H1 (cell line): ENCODE data around the gene EFNA3. TPM values are rescaled to one million over a fixed set of nuclear protein-coding genes. Genes with fewer than 3 reads are reported as not detected.
A peak's percentile ranks its signal among the peaks of the same experiment; 100 is the strongest.

Experiments used
- CTCF ChIA-PET: fragments of 300-600 bp; sonication (Branson Sonifier 250); formaldehyde crosslinking; loops from one replicate; lab custom pipeline; 2021; ENCODE audit not compliant: partially characterized antibody; lab: Charles Lee
- POLR2A ChIA-PET: fragments of 300-600 bp; sonication (Branson Sonifier 250); formaldehyde crosslinking; loops from one replicate; lab custom pipeline; 2021; ENCODE audit warnings: inconsistent platforms; ENCODE audit not compliant: partially characterized antibody; lab: Charles Lee
- DNase-seq, 2 experiments: peaks; one replicate each; pipeline versions ENCODE4 v3.0.0 to v3.0.0-alpha.2; 2010 to 2022; ENCODE audit warnings: low spot score in 2 of 2, low read depth in 1 of 2, mixed read lengths in 1 of 2
- FAIRE-seq: peaks from 2 replicates; lab custom pipeline; 2011; peaks lifted over from hg19 to GRCh38; lab: Jason Lieb, UNC
- H2AFZ ChIP-seq: 2 replicates; pipeline ENCODE4 v1.8.1; 2012; ENCODE audit warnings: low read length, inconsistent platforms
- H2AK5ac ChIP-seq: 2 replicates; pipeline ENCODE4 v1.6.1; 2013; ENCODE audit warnings: low read depth, low read length
- H2BK120ac ChIP-seq: replicated peaks from 2 replicates; pipeline ENCODE3; 2013; ENCODE audit warnings: low read depth, low read length, inconsistent platforms
- H2BK12ac ChIP-seq: 2 replicates; pipeline ENCODE4 v1.6.1; 2013; ENCODE audit warnings: low read depth, low read length
- H2BK15ac ChIP-seq: 2 replicates; pipeline ENCODE4 v1.6.1; 2013; ENCODE audit warnings: low read length
- H2BK20ac ChIP-seq: 2 replicates; pipeline ENCODE4 v1.6.1; 2013; ENCODE audit warnings: low read length
- H2BK5ac ChIP-seq: 2 replicates; pipeline ENCODE4 v1.6.1; 2013; ENCODE audit warnings: low read depth, low read length
- H3K14ac ChIP-seq: 2 replicates; pipeline ENCODE4 v1.6.1; 2013; ENCODE audit warnings: inconsistent platforms; ENCODE audit not compliant: insufficient read length
- H3K18ac ChIP-seq: 2 replicates; pipeline ENCODE4 v1.6.1; 2013; ENCODE audit warnings: low read length; ENCODE audit errors: extremely low read depth
- H3K23ac ChIP-seq: 2 replicates; pipeline ENCODE4 v1.6.1; 2013; ENCODE audit warnings: inconsistent platforms; ENCODE audit not compliant: insufficient read length
- H3K23me2 ChIP-seq: 2 replicates; pipeline ENCODE4 v1.6.1; 2013; ENCODE audit warnings: low read depth, low read length
- H3K27ac ChIP-seq: 2 replicates; pipeline ENCODE4 v1.6.1; 2011; ENCODE audit warnings: low read depth, low read length, inconsistent platforms
- H3K27me3 ChIP-seq, 4 experiments: replicated peaks in 1 of 4; 1 replicate in 1 of 4; 2 replicates in 3 of 4; pipeline versions ENCODE4 v1.6.1 to v1.8.1; 2011 to 2013; ENCODE audit warnings: low read length in 3 of 4, mild to moderate bottlenecking in 3 of 4, inconsistent platforms in 2 of 4, mixed read lengths in 2 of 4, moderate library complexity in 1 of 4; ENCODE audit not compliant: control insufficient read depth in 3 of 4, insufficient read depth in 3 of 4; ENCODE audit errors: extremely low read depth in 1 of 4
- H3K36me3 ChIP-seq, 4 experiments: 2 replicates each; pipeline versions ENCODE4 v1.6.1 to v1.8.1; 2011 to 2013; ENCODE audit warnings: mild to moderate bottlenecking in 4 of 4, low read length in 3 of 4, moderate library complexity in 2 of 4, control low read depth in 1 of 4, inconsistent platforms in 1 of 4; ENCODE audit not compliant: insufficient read depth in 4 of 4, control insufficient read depth in 2 of 4
- H3K4ac ChIP-seq: replicated peaks from 2 replicates; pipeline ENCODE3; 2013; ENCODE audit warnings: low read length, low read depth, mixed read lengths, inconsistent platforms; ENCODE audit not compliant: insufficient read length
- H3K4me1 ChIP-seq, 4 experiments: replicated peaks in 1 of 4; 1 replicate in 1 of 4; 2 replicates in 3 of 4; pipeline versions ENCODE4 v1.6.1 to v1.8.1; 2011 to 2013; ENCODE audit warnings: low read length in 3 of 4, inconsistent platforms in 2 of 4, mixed read lengths in 1 of 4; ENCODE audit not compliant: insufficient read depth in 4 of 4, control insufficient read depth in 3 of 4
- H3K4me2 ChIP-seq, 2 experiments: 2 replicates each; pipeline versions ENCODE4 v1.6.1 to v1.8.1; 2011 to 2013; ENCODE audit warnings: low read depth in 2 of 2, low read length in 2 of 2, control low read depth in 1 of 2, inconsistent platforms in 1 of 2, mild to moderate bottlenecking in 1 of 2; ENCODE audit not compliant: insufficient read depth in 1 of 2
- H3K4me3 ChIP-seq, 4 experiments: fragments of 200-600, 300-600 bp in 1 of 4; sonication (generic), shearing (Covaris generic), sonication (Bioruptor Twin) in 1 of 4; 2 replicates each; pipeline versions ENCODE4 v1.5.1 to v1.8.1; 2011 to 2016; ENCODE audit warnings: low read length in 4 of 4, low read depth in 3 of 4, control low read depth in 2 of 4, inconsistent platforms in 2 of 4, mild to moderate bottlenecking in 2 of 4, mixed read lengths in 1 of 4, moderate library complexity in 1 of 4; ENCODE audit not compliant: insufficient read depth in 2 of 4; ENCODE audit errors: extremely low read depth in 1 of 4
- H3K56ac ChIP-seq: replicated peaks from 2 replicates; pipeline ENCODE3; 2013; ENCODE audit warnings: low read depth, mild to moderate bottlenecking, mixed read lengths, low read length, inconsistent platforms; ENCODE audit not compliant: insufficient read length
- H3K79me1 ChIP-seq: 2 replicates; pipeline ENCODE4 v1.6.1; 2013; ENCODE audit warnings: low read depth, low read length, control low read depth
- H3K79me2 ChIP-seq, 2 experiments: 2 replicates each; pipeline versions ENCODE4 v1.6.1 to v1.8.1; 2012 to 2013; ENCODE audit warnings: low read length in 2 of 2, mild to moderate bottlenecking in 2 of 2, inconsistent platforms in 1 of 2; ENCODE audit not compliant: insufficient read depth in 2 of 2, control insufficient read depth in 1 of 2
- H3K9ac ChIP-seq, 4 experiments: replicated peaks in 1 of 4; 1 replicate in 1 of 4; 2 replicates in 3 of 4; pipeline versions ENCODE4 v1.6.1 to v1.8.1; 2011 to 2013; ENCODE audit warnings: low read depth in 3 of 4, low read length in 3 of 4, control low read depth in 2 of 4, mild to moderate bottlenecking in 2 of 4, moderate library complexity in 2 of 4, inconsistent platforms in 1 of 4; ENCODE audit errors: extremely low read depth in 1 of 4
- H3K9me3 ChIP-seq, 2 experiments: 2 replicates each; pipeline versions ENCODE4 v1.6.1 to v1.8.1; 2012 to 2013; ENCODE audit warnings: mild to moderate bottlenecking in 2 of 2, moderate library complexity in 2 of 2, control low read depth in 1 of 2, inconsistent platforms in 1 of 2, low read depth in 1 of 2, low read length in 1 of 2, mixed read lengths in 1 of 2; ENCODE audit not compliant: insufficient read depth in 2 of 2
- H4K20me1 ChIP-seq, 2 experiments: replicated peaks in 1 of 2; 2 replicates each; pipeline versions ENCODE3 to v1.8.1; 2011 to 2013; ENCODE audit warnings: inconsistent platforms in 2 of 2, low read length in 2 of 2, mild to moderate bottlenecking in 1 of 2; ENCODE audit not compliant: insufficient read depth in 2 of 2, control insufficient read depth in 1 of 2
- H4K5ac ChIP-seq: 2 replicates; pipeline ENCODE4 v1.6.1; 2013; ENCODE audit warnings: low read length, low read depth, mixed read lengths, inconsistent platforms; ENCODE audit not compliant: insufficient read length
- H4K8ac ChIP-seq: 2 replicates; pipeline ENCODE4 v1.8.0; 2013; ENCODE audit warnings: mild to moderate bottlenecking, moderate library complexity, low read length, inconsistent platforms; ENCODE audit not compliant: insufficient read depth; ENCODE audit errors: extremely low read depth
- H4K91ac ChIP-seq: replicated peaks from 2 replicates; pipeline ENCODE3; 2013; ENCODE audit warnings: low read length, mixed read lengths, inconsistent platforms; ENCODE audit not compliant: insufficient read length
- ATF2 ChIP-seq: IDR thresholded peaks from 2 replicates; pipeline ENCODE4 v1.6.1; 2012; ENCODE audit warnings: low read length, inconsistent platforms
- CTCF ChIP-seq, 3 experiments: IDR thresholded peaks; 1 replicate in 2 of 3; 2 replicates in 1 of 3; pipeline versions ENCODE4 v1.5.1 to v1.6.1; 2011; ENCODE audit warnings: low read length in 3 of 3, mild to moderate bottlenecking in 3 of 3, inconsistent platforms in 2 of 3, low read depth in 1 of 3, moderate library complexity in 1 of 3; ENCODE audit not compliant: insufficient read depth in 1 of 3; ENCODE audit errors: control extremely low read depth in 1 of 3
- HDAC2 ChIP-seq, 2 experiments: fragments of 300-600 bp in 1 of 2; sonication (generic) in 1 of 2; IDR thresholded peaks; 2 replicates each; pipeline ENCODE4 v1.6.1; 2011 to 2012; ENCODE audit warnings: low read depth in 2 of 2, low read length in 2 of 2, mild to moderate bottlenecking in 2 of 2, moderate library complexity in 2 of 2, borderline replicate concordance in 1 of 2, inconsistent platforms in 1 of 2
- RFX5 ChIP-seq: IDR thresholded peaks from 2 replicates; pipeline ENCODE4 v1.6.1; 2011; ENCODE audit warnings: low read depth, low read length, improper control_type of control experiment, borderline replicate concordance
- SIX5 ChIP-seq: IDR thresholded peaks from 2 replicates; pipeline ENCODE4 v1.6.1; 2011; ENCODE audit warnings: mild to moderate bottlenecking, low read depth, low read length
- TAF7 ChIP-seq: optimal IDR thresholded peaks from 2 replicates; pipeline ENCODE3; 2011; ENCODE audit warnings: low read depth, mild to moderate bottlenecking, inconsistent platforms, low read length, moderate library complexity, borderline replicate concordance
- WGBS, 2 experiments: shearing (Covaris generic) in 1 of 2; methylation state at CpG; one replicate each; pipeline versions ENCODE4 v1.1.6 to v1.1.7; 2013 to 2015; ENCODE audit warnings: low lambda C conversion rate in 2 of 2, mixed read lengths in 2 of 2, inconsistent platforms in 1 of 2, low coverage in 1 of 2, missing lambda C conversion rate in 1 of 2; ENCODE audit not compliant: insufficient replicate concordance in 2 of 2, insufficient coverage in 1 of 2, insufficient read length in 1 of 2; ENCODE audit errors: extremely low coverage in 1 of 2, missing lambda C conversion rate in 1 of 2; 5-methylcytosine and 5-hydroxymethylcytosine counted together
- polyA plus RNA-seq, 7 experiments: library from polyadenylated mRNA; depleted of rRNA in 3 of 7; stranded (reverse) in 5 of 7; unstranded in 2 of 7; fragments of >200 nt in 5 of 7; fragments of 200-250 nt in 2 of 7; gene quantifications; 1 replicate in 5 of 7; 2 replicates in 1 of 7; 4 replicates in 1 of 7; pipeline versions ENCODE4 v1.2.1 to v1.2.3, GENCODE V29; 2011 to 2013; ENCODE audit warnings: missing spikeins in 2 of 7, mixed read lengths in 2 of 7
- total RNA-seq: library from RNA; stranded (reverse); fragmentation: NEBNext Ultra II Directional; extraction: Animal tissue kit (Norgen Biotek cat#: 25700); gene quantifications from 2 replicates; pipeline ENCODE4 v1.2.1, GENCODE V29; 2021

EFNA3 gene
- total and polyA plus RNA-seq, 2 of the 8 experiments (the other 6 are each of a cell fraction or from before 2014, with no cell fraction given): 10.8 to 13.8 TPM

- Histone ChIP-seq H3K79me1 (no peaks in the 10 kb centered on the region), H3K4me1 (peaks cover 0 to 25% (median 11%) of the 10 kb centered on the region in 4 experiments; a peak in 6 of 7 replicates), H3K36me3 (peaks cover 0 to 12% (median 4%) of the 10 kb centered on the region in 4 experiments; a peak in 5 of 8 replicates), H2BK15ac (0 out of 2 replicates have a peak overlapping the region, but pooled peaks have one; percentile 8), H4K91ac (no peak overlapping the region), H4K5ac (no peak overlapping the region), H3K9ac (no peak overlapping the region), H3K4ac (no peak overlapping the region), H3K56ac (no peak overlapping the region), H3K23me2 (peaks cover 15% of the 10 kb centered on the region), H3K23ac (no peak overlapping the region), H4K20me1 (peaks cover 7 to 20% of the 10 kb centered on the region in 2 experiments), H3K9me3 (no peaks in the 10 kb centered on the region), H2BK12ac (no peak overlapping the region), H3K27ac (no peak overlapping the region), H3K4me2 (peak overlapping the region; percentile 62 to 68), H4K8ac (no peak overlapping the region), H2AFZ (no peak overlapping the region), H2AK5ac (no peak overlapping the region), H2BK5ac (no peak overlapping the region), H2BK20ac (no peak overlapping the region), H3K27me3 (peaks cover 0 to 4% (median 2%) of the 10 kb centered on the region in 4 experiments; a peak in 3 of 7 replicates), H3K18ac (no peak overlapping the region), H3K14ac (no peak overlapping the region), H3K79me2 (peaks cover 0 to 15% of the 10 kb centered on the region in 2 experiments; a peak in 2 of 4 replicates), H2BK120ac (no peak overlapping the region), H3K4me3 (peak overlapping the region in 2 of 4 experiments; percentile 60 to 85; a peak in 5 of 8 replicates)
- POLR2A ChIA-PET: interaction anchor here (0.9 to 3.1 kb wide), 12 partner anchors 10 to 131 kb away, joined by 3 to 21 read pairs (median 4); partner anchors contain the start of genes EFNA3, KRTCAP2 and SHC1
- TF ChIP-seq TAF7 (no peak), SIX5 (no peak), HDAC2 (IDR thresholded peaks at IDR 0.05; ENCODE audit: borderline replicate concordance in 1 of 2, low read depth in 2 of 2, low read length in 2 of 2) (no peak), RFX5 (no peak), ATF2 (no peak), CTCF (IDR thresholded peaks at IDR 0.05; ENCODE audit: control extremely low read depth in 1 of 3, insufficient read depth in 1 of 3, low read depth in 1 of 3, low read length in 3 of 3) (peak in 1 of 3 experiments; percentile 6; a peak in 1 of 4 replicates)
- CTCF ChIA-PET: interaction anchor here (0.9 to 33.9 kb wide), 9 partner anchors 0 to 111 kb away, joined by 3 to 907 read pairs (median 14); partner anchors contain the start of genes ADAM15, EFNA3, EFNA4 and KRTCAP2
- WGBS, 2 experiments: 55% methylated on average over 5 of the region's 5 CpGs; no CpG with 5 or more reads in 1 of the 2 experiments
- DNase-seq (no peak), FAIRE-seq (no peak)
Measured at GRCh38 chr1:155064832-155065429, 13.7 kb upstream of the EFNA3 start.
